ENCODE results near the gene FOXO3. TPM values are rescaled to one million over a fixed set of nuclear protein-coding genes. Genes with fewer than 3 reads are reported as not detected.

FOXO3 gene
- polyA plus RNA-seq, 1 donor (not counting 4 experiments of a cell fraction or from before 2014, with no cell fraction given): 17.6 TPM

GRCh38 chr6:108726726-108727339 is 166.1 kb downstream of the FOXO3 start:
- no peaks in the 10 kb centered on the region for H3K79me2 ChIP-seq (ENCODE audit: control insufficient read depth, insufficient read depth, low read length)
- no peaks in the 10 kb centered on the region for H4K20me1 ChIP-seq (ENCODE audit: control insufficient read depth, extremely low read depth, insufficient read depth, low read length)
- no peak overlapping the region for H3K4me3 ChIP-seq (ENCODE audit: control insufficient read depth in 2 of 3, extremely low read depth in 1 of 3, insufficient read depth in 2 of 3, low read depth in 1 of 3, low read length in 3 of 3)
- H3K9me1 ChIP-seq (ENCODE audit: control insufficient read depth, extremely low read depth, insufficient read depth, low read length): no peaks in the 10 kb centered on the region
- no peak overlapping the region for H3K27ac ChIP-seq (ENCODE audit: control insufficient read depth, insufficient read depth, low read length)
- dilution Hi-C loops (cut with MboI; ENCODE audit: extremely low pct_ligation_motif_present, low sequenced_read_pairs): no loop called here
- no peak for FAIRE-seq
- no peaks in the 10 kb centered on the region for H3K9me3 ChIP-seq (ENCODE audit: control insufficient read depth, low read depth, low read length)
- no peak overlapping the region for H2AFZ ChIP-seq (ENCODE audit: control insufficient read depth, low read length)
- no peak overlapping the region for H3K4me2 ChIP-seq (ENCODE audit: control insufficient read depth, extremely low read depth, insufficient read depth, low read depth, low read length)
- no peaks in the 10 kb centered on the region for H3K36me3 ChIP-seq (ENCODE audit: control insufficient read depth in 2 of 2, extremely low read depth in 1 of 2, insufficient read depth in 2 of 2, low read length in 2 of 2)
- DNase-seq (ENCODE audit: low read depth, low spot score): no peak
- H3K4me1 ChIP-seq (ENCODE audit: control insufficient read depth, extremely low read depth, insufficient read depth, low read length): peaks cover under 1% of the 10 kb centered on the region
- TF ChIP-seq EZH2 (IDR thresholded peaks at IDR 0.05; ENCODE audit: low read length) (no peak), CTCF (optimal IDR thresholded peaks at IDR 0.05 in 1 of 3, IDR thresholded peaks at IDR 0.05 in 1 of 3, conservative IDR thresholded peaks at IDR 0.05 in 1 of 3; ENCODE audit: extremely low read depth in 1 of 3, insufficient read depth in 2 of 3, low read length in 3 of 3) (no peak)
- no peak overlapping the region for H3K9ac ChIP-seq (ENCODE audit: control insufficient read depth, extremely low read depth, insufficient read depth, low read length)
- H3K27me3 ChIP-seq (ENCODE audit: control insufficient read depth, extremely low read depth, insufficient read depth, low read length): no peaks in the 10 kb centered on the region

DNA sequence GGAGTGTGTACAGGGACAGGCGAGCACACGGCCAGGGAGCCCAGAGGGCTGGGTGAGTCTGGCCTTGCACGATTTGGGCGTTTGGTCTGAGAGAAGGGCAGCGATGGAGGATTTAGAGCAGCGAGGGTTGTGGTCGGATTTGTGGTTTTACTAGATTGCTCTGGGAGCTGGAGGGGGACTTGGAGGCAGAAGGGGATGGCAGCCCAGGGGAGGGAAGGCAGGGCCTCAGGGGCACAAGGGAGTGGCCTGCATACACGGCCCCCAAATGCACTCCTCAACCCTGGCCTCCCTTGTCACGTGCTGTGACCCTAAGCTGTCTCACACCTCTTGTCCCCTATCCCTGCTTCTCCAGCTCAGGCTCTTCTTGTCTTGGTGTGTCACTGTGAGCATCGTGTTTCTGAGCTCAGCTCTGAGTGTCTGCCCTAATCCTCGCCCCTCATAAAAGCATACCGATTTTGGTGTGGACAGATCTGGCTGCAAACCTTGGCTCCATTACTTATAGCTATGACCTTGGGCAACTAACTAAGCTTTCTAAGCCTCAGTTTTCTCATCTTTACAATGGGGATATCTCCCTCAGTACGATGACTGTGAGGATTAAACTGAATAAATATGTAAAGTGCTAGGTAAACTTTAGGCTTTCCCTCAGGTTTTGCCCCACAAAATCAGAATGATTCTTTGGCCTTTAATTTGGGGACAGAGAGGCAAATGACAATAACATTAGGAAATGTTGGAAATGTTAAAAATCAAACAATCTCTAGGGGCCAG is 167.4 kb downstream of the FOXO3 start:
- Histone ChIP-seq H3K27ac (ENCODE audit: control insufficient read depth, insufficient read depth, low read length) (no peak overlapping the region), H3K79me2 (ENCODE audit: control insufficient read depth, insufficient read depth, low read length) (no peaks in the 10 kb centered on the region), H3K36me3 (ENCODE audit: control insufficient read depth in 2 of 2, extremely low read depth in 1 of 2, insufficient read depth in 2 of 2, low read length in 2 of 2) (no peaks in the 10 kb centered on the region), H3K4me3 (ENCODE audit: control insufficient read depth in 2 of 3, extremely low read depth in 1 of 3, insufficient read depth in 2 of 3, low read depth in 1 of 3, low read length in 3 of 3) (no peak overlapping the region), H3K27me3 (ENCODE audit: control insufficient read depth, extremely low read depth, insufficient read depth, low read length) (no peaks in the 10 kb centered on the region), H3K9ac (ENCODE audit: control insufficient read depth, extremely low read depth, insufficient read depth, low read length) (no peak overlapping the region), H3K4me1 (ENCODE audit: control insufficient read depth, extremely low read depth, insufficient read depth, low read length) (peaks cover 11% of the 10 kb centered on the region), H3K4me2 (ENCODE audit: control insufficient read depth, extremely low read depth, insufficient read depth, low read depth, low read length) (no peak overlapping the region), H3K9me3 (ENCODE audit: control insufficient read depth, low read depth, low read length) (no peaks in the 10 kb centered on the region), H3K9me1 (ENCODE audit: control insufficient read depth, extremely low read depth, insufficient read depth, low read length) (no peaks in the 10 kb centered on the region), H4K20me1 (ENCODE audit: control insufficient read depth, extremely low read depth, insufficient read depth, low read length) (no peaks in the 10 kb centered on the region), H2AFZ (ENCODE audit: control insufficient read depth, low read length) (no peak overlapping the region)
- DNase-seq (ENCODE audit: low read depth, low spot score) (no peak), FAIRE-seq (no peak)
- TF ChIP-seq CTCF (optimal IDR thresholded peaks at IDR 0.05 in 1 of 3, IDR thresholded peaks at IDR 0.05 in 1 of 3, conservative IDR thresholded peaks at IDR 0.05 in 1 of 3; ENCODE audit: extremely low read depth in 1 of 3, insufficient read depth in 2 of 3, low read length in 3 of 3): no peak
- TF ChIP-seq EZH2 (IDR thresholded peaks at IDR 0.05; ENCODE audit: low read length): no peak
- dilution Hi-C loops (cut with MboI; ENCODE audit: extremely low pct_ligation_motif_present, low sequenced_read_pairs): no loop called here
